Renal cortex interstitium (tissue), 15 donors: ENCODE results near the gene OGA. TPM values are rescaled to one million over a fixed set of nuclear protein-coding genes. Genes with fewer than 3 reads are reported as not detected.

Source experiments
- DNase-seq, 11 donors: peaks; one replicate each; pipeline ENCODE4 v3.0.0-alpha.2; 2013; ENCODE audit warnings: low read depth in 9 of 11, low spot score in 4 of 11; ENCODE audit errors: extremely low read depth in 1 of 11
- long read RNA-seq, 16 experiments: transcript quantifications; one replicate each; lab custom pipeline, GENCODE V29; 2026
- polyA plus RNA-seq, 3 donors: library from polyadenylated mRNA; unstranded; fragments of 120-200 nt; gene quantifications; one replicate each; pipeline ENCODE4 v1.2.1, GENCODE V29; 2013; ENCODE audit not compliant: insufficient read length in 3 of 3

The OGA gene
- polyA plus RNA-seq, result 100 to 1,000 TPM; 125 to 245 (median 168) TPM
- long read RNA-seq, donor 1, full-length matches to known transcripts, result 4 of 4 reads
- long read RNA-seq, donor 1, partial matches to known transcripts, result 0 of 4 reads
- long read RNA-seq, donor 1, other reads (novel, unspliced or antisense), result 0 of 4 reads
- long read RNA-seq, donor 2, full-length matches to known transcripts, result 5 of 11 reads
- long read RNA-seq, donor 2, partial matches to known transcripts, result 6 of 11 reads
- long read RNA-seq, donor 2, other reads (novel, unspliced or antisense), result 0 of 11 reads
- long read RNA-seq, donor 3, full-length matches to known transcripts, result 9 of 22 reads
- long read RNA-seq, donor 3, partial matches to known transcripts, result 13 of 22 reads
- long read RNA-seq, donor 3, other reads (novel, unspliced or antisense), result 0 of 22 reads
- long read RNA-seq, donor 4, full-length matches to known transcripts, result 7 of 12 reads
- long read RNA-seq, donor 4, partial matches to known transcripts, result 5 of 12 reads
- long read RNA-seq, donor 4, other reads (novel, unspliced or antisense), result 0 of 12 reads
- long read RNA-seq, donor 5, result 0 reads
- long read RNA-seq, donor 6, full-length matches to known transcripts, result 19 of 52 reads
- long read RNA-seq, donor 6, partial matches to known transcripts, result 33 of 52 reads
- long read RNA-seq, donor 6, other reads (novel, unspliced or antisense), result 0 of 52 reads
- long read RNA-seq, donor 7, full-length matches to known transcripts, result 8 of 15 reads
- long read RNA-seq, donor 7, partial matches to known transcripts, result 7 of 15 reads
- long read RNA-seq, donor 7, other reads (novel, unspliced or antisense), result 0 of 15 reads
- long read RNA-seq, donor 8, full-length matches to known transcripts, result 16 of 42 reads
- long read RNA-seq, donor 8, partial matches to known transcripts, result 26 of 42 reads
- long read RNA-seq, donor 8, other reads (novel, unspliced or antisense), result 0 of 42 reads
- long read RNA-seq, donor 9, full-length matches to known transcripts, result 5 of 10 reads
- long read RNA-seq, donor 9, partial matches to known transcripts, result 5 of 10 reads
- long read RNA-seq, donor 9, other reads (novel, unspliced or antisense), result 0 of 10 reads
- long read RNA-seq, donor 10, full-length matches to known transcripts, result 10 of 10 reads
- long read RNA-seq, donor 10, partial matches to known transcripts, result 0 of 10 reads
- long read RNA-seq, donor 10, other reads (novel, unspliced or antisense), result 0 of 10 reads
- long read RNA-seq, donor 11, full-length matches to known transcripts, result 2 of 14 reads
- long read RNA-seq, donor 11, partial matches to known transcripts, result 12 of 14 reads
- long read RNA-seq, donor 11, other reads (novel, unspliced or antisense), result 0 of 14 reads
- long read RNA-seq, donor 12, full-length matches to known transcripts, result 6 of 6 reads
- long read RNA-seq, donor 12, partial matches to known transcripts, result 0 of 6 reads
- long read RNA-seq, donor 12, other reads (novel, unspliced or antisense), result 0 of 6 reads
- long read RNA-seq, donor 13, result 0 reads
- long read RNA-seq, donor 14, full-length matches to known transcripts, result 4 of 4 reads
- long read RNA-seq, donor 14, partial matches to known transcripts, result 0 of 4 reads
- long read RNA-seq, donor 14, other reads (novel, unspliced or antisense), result 0 of 4 reads
- long read RNA-seq, donor 15, full-length matches to known transcripts, result 6 of 15 reads
- long read RNA-seq, donor 15, partial matches to known transcripts, result 9 of 15 reads
- long read RNA-seq, donor 15, other reads (novel, unspliced or antisense), result 0 of 15 reads
- long read RNA-seq, donor 16, full-length matches to known transcripts, result 25 of 87 reads
- long read RNA-seq, donor 16, partial matches to known transcripts, result 62 of 87 reads
- long read RNA-seq, donor 16, other reads (novel, unspliced or antisense), result 0 of 87 reads

- peak; percentile 94 to 99 (median 97) for DNase-seq
Measured at GRCh38 chr10:101818119-101818871, at the start of gene OGA. Gene OGA (minus strand): TSS chr10:101818444. CDS start chr10:101818022, 422 bp downstream.

DNA sequence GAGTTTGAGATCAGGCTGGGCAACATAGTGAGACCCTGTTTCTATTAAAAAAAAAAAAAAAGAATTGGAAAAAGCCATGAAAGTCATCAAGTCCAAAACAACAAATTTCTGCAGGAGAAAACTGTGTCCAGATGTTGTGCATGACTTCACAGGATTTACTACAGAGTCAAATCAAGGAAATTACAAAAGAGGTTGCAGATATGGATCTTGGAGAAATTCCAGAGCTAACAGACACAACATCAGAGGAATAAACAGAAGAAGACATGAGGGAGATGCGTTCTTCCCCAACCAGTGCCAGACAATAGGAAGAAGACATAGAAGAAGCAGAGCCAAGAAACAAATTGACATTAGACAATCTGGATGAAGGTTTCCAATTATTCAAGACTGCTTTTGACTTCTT, 49.7 kb upstream of the OGA start:
- DNase-seq, result no peak

DNA sequence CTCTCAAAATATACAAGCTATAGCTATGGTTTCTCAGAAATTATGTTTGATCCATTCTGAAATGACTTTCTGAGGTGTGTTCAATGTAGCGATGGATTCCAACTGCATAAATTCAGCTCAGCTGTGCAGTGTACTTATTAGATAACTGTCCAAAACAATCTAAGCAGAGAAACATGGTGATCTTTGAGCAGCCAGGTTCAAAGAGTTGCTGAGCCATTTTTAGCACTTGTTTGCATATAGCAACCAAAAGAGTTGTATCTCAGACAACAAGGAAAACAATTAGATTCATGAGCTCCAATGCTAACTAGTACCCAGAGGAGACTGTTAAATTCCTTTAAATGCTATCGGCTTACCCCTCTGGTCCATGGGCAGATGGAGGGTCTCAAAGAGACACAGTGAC, 41.3 kb upstream of the OGA start:
- DNase-seq, result no peak

- DNase-seq, result no peak
Measured at GRCh38 chr10:101858723-101859500, 40.7 kb upstream of the OGA start.

DNA sequence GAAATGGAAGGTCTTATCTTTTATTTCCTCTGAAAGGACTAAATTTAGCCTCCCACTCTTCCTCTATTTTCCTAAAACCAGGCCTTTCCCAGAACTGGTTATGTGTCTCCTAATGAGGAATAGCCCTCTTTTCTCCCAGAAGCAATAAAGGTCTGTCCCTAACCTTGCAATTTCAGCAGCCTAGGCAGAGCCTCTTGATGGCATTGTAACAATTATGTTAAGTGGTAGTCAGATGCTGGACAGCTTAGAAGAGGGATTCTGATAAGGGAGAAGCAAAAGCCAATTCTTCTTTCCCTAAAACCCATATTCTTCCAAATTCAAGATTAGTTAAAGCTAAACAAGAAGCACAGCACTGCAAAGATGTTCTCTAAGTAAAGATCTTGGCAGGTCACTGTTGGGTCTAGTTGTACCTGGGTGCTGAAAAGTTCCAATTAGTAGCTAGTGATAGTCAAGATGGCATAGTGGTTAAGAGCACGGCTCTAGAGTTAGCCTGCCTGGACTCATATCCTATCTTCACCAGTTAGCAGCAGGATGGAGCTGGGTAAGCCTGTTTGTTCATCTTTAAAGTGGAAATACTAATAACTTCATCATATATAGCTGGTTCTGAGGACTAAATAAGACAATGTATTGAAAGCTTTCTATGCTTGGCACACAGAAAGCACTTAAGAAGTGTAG, 39.7 kb upstream of the OGA start:
- no peak for DNase-seq

DNA sequence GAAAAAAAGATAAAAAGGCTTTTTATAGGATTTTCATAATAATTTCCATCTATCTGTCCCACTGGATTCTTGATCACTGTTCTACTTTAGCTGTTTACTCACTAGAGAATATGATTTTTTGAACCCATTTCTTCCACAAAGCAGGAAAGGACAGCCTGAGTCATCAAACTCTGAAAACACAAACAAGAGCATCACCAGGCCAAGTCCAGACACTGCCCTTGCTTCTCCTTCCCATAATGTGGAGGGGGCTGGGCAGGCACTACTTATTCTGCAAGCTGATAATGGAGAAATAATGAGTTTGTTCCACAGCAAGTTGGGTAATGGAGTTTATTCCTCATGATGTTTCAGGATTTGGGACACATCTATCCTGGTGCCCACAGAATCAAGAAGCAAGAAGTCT, 38.4 kb upstream of the OGA start:
- DNase-seq, result no peak

- no peak for DNase-seq
Measured at GRCh38 chr10:101851411-101852116, 33.3 kb upstream of the OGA start.

DNA sequence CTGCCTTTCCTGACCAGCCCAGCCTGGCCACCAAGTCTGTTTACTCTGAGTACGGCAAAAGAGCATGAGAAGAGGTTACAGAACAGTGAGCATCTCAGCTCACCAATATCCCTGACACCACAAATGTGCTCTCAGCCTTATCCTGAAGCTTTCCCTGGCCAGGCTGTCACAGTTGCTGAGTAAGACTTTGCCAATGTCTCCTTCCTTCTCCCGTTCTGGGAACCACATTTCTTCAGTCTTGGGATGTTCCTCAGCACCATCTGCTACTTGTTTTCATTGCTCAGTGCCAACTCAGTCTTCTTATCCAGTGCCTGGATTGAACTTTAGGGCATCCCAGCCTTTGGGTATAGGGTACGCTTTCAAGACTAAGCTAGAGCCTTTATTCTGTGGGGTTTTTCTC, 32.5 kb upstream of the OGA start:
- no peak for DNase-seq

DNA sequence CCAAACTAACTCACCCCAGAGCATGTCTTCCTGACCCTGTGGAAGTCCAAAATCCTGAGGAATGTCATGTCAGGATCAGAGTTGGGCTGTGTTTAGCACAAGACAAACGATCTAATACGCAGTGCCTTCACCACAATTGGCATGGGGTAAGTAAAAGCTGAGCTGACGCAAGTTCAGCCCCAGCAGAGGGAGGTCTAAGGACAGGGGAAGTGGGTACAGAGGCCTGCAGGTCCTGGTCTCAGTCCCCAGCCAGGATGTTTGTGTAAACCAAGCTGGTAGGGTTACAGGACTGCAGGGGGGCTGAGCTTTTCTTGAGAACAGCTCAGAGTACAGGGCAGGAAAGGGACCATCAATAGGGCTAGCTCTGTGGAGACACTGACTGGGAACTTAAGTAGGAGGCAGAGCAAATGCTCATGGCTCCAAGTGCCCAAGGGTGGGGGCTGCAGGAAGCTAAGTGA, 30.7 kb upstream of the OGA start:
- no peak for DNase-seq

GRCh38 chr10:101848408-101848807, 30.2 kb upstream of the OGA start:
- DNase-seq, result no peak

DNA sequence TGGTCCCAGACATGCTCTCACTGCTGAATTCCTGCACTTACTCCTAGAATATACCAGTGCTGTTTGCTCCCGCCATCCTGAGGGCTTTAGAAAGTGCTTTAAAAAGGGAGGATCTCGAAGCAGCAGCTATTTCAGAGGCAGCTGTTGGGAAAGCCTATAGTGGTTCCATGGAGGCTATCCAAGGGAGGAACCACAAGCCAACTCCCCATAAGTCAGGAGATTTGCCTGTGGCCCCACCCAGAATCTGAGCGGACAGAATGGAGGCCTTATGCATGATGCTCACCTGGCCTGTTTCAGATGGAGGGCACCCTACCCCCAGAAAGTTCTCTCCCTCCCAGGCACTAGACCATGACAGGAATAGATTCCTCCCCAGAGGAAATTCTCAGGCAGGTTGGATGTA, 27.6 kb upstream of the OGA start:
- DNase-seq, result no peak

- DNase-seq, result no peak
Measured at GRCh38 chr10:101843032-101844021, 25.1 kb upstream of the OGA start, which contains the start of gene KCNIP2. Gene KCNIP2 (minus strand): TSS chr10:101843800. CDS start chr10:101843568, 232 bp downstream.

DNA sequence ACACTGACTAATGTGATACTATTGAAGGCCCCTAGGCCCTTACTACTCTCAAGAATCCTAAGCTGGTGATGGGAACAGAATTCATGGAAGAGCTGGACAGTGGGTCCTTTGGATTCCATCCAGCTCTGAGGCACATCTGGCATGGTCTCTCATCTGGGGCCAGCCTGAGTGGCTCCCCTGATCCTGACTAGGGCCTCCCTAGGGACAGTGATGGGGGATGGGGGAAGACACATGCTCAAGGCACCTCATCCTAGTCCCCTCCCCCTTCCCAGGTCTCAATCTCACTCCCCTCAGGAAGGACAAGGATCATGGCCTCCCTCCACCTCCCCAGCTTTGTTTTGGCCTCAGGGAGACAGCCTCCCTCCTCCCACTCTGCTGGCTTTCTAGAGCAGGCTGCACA, 23.6 kb upstream of the OGA start:
- DNase-seq, result no peak
